OCI-LY1 (cell line): ENCODE measurements around the gene C11orf58.

ENCODE experiments used
- EZH2 ChIP-seq: fragments of 200-600 bp; sonication (generic), shearing (Covaris generic); IDR thresholded peaks from 2 replicates; pipeline ENCODE4 v1.8.0; 2017; ENCODE audit warnings: borderline replicate concordance, mixed run types, mild to moderate bottlenecking, antibody characterized with exemption, low read length, moderate library complexity, mixed read lengths
- TF ChIP-seq, protein P1 (sequence below): fragments of 200-600 bp; sonication (generic), shearing (Covaris generic); IDR thresholded peaks from 2 replicates; pipeline ENCODE4 v1.5.1; 2017; ENCODE audit warnings: mild to moderate bottlenecking, antibody characterized with exemption, low read length, moderate library complexity, mixed read lengths

DNA sequence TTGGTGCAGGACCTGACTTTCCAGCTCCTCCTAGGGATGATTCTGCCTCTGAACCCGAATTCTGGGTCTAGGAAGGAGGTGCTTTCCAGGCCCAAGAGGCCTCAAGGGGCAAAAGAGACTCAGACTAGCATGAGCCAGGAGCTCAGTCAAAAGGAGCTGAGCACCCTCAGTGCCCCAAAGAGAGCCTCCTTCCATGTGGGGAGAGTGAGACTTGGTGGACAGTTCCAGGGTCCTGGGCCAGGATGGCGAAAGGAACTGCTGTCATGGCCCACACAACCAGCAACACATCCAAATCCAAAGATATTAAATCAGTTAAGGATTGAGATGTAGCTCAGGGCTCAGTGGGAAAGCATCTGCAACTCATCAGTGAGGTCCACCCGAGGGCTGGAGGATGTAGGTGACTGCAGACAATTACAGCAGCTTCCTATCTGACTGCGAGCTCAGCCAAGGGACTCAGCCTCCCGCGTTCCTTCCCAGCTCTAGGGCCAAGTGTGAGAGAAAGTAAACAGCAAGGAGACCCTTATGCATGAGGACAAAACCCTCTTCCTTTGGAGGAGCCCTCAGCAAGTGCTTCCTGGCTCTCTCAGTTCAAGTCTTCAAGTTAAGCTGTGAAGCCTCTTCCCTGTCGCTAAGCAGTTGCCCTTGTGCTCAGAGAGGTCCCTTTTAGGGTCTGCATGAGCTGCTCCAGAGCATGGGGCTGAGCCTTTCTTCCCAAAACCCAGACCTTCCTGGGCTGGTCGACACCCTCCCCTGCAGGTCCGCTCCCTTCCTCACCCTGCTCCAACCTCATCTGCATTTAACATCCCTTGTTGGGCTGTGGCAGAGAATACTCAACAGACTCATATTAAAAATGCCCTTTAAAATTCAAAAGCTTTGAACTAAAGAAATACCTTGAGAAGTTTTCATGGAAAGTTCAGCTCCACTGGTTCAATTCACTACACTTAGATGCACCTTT is 35.8 kb downstream of the C11orf58 start:
- no peak for TF ChIP-seq EZH2
- TF ChIP-seq, protein P1, sequence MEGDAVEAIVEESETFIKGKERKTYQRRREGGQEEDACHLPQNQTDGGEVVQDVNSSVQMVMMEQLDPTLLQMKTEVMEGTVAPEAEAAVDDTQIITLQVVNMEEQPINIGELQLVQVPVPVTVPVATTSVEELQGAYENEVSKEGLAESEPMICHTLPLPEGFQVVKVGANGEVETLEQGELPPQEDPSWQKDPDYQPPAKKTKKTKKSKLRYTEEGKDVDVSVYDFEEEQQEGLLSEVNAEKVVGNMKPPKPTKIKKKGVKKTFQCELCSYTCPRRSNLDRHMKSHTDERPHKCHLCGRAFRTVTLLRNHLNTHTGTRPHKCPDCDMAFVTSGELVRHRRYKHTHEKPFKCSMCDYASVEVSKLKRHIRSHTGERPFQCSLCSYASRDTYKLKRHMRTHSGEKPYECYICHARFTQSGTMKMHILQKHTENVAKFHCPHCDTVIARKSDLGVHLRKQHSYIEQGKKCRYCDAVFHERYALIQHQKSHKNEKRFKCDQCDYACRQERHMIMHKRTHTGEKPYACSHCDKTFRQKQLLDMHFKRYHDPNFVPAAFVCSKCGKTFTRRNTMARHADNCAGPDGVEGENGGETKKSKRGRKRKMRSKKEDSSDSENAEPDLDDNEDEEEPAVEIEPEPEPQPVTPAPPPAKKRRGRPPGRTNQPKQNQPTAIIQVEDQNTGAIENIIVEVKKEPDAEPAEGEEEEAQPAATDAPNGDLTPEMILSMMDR: no peak
